Spinal cord (tissue), 10 donors: ENCODE data around the gene ZNF662. TPM values are rescaled to one million over a fixed set of nuclear protein-coding genes. Genes with fewer than 3 reads are reported as not detected.

Experiments used
- DNase-seq, 6 donors: peaks; one replicate each; pipeline versions ENCODE4 v3.0.0 to v3.0.0-alpha.2; 2013 to 2015; ENCODE audit warnings: low spot score in 6 of 6, low read depth in 4 of 6
- H3K27ac ChIP-seq: one replicate; pipeline ENCODE4 v1.5.1; 2013; ENCODE audit warnings: low read depth, low read length, control low read depth
- H3K27me3 ChIP-seq: one replicate; pipeline ENCODE4 v1.6.1; 2013; ENCODE audit warnings: low read length; ENCODE audit not compliant: control insufficient read depth, insufficient read depth
- H3K36me3 ChIP-seq: one replicate; pipeline ENCODE4 v1.6.1; 2013; ENCODE audit warnings: low read length; ENCODE audit not compliant: control insufficient read depth, insufficient read depth
- H3K4me1 ChIP-seq: one replicate; pipeline ENCODE4 v1.6.1; 2013; ENCODE audit warnings: low read length; ENCODE audit not compliant: control insufficient read depth, insufficient read depth
- H3K4me3 ChIP-seq: one replicate; pipeline ENCODE4 v1.5.1; 2013; ENCODE audit warnings: low read depth, low read length, control low read depth
- H3K9me3 ChIP-seq: one replicate; pipeline ENCODE4 v1.6.1; 2013; ENCODE audit warnings: low read length; ENCODE audit not compliant: control insufficient read depth, insufficient read depth
- WGBS: methylation state at CpG from one replicate; pipeline ENCODE4 v1.1.5; 2013; ENCODE audit warnings: missing lambda C conversion rate; ENCODE audit not compliant: insufficient coverage; 5-methylcytosine and 5-hydroxymethylcytosine counted together
- long read RNA-seq, 4 donors: transcript quantifications; one replicate each; lab custom pipeline, GENCODE V29; 2026
- polyA plus RNA-seq, 2 donors: library from polyadenylated mRNA; unstranded; fragments of 120-200 nt; gene quantifications; one replicate each; pipeline ENCODE4 v1.2.1, GENCODE V29; 2013; ENCODE audit not compliant: insufficient read length in 2 of 2
- total RNA-seq, 2 donors: library from RNA; depleted of rRNA in 1 of 2; stranded (reverse); fragments of 120-200 nt in 1 of 2; fragments of >200 nt in 1 of 2; gene quantifications; one replicate each; pipeline versions ENCODE4 v1.2.3 to v1.2.4, GENCODE V29; 2013 to 2014
- donor health status: healthy.

The ZNF662 gene
- total RNA-seq (10 to 100 TPM; 15.8 to 27.5 TPM), polyA plus RNA-seq (10 to 100 TPM; 23.1 to 26.9 TPM)
- long read RNA-seq, donor 1, partial matches to known transcripts, result 0 of 1 reads
- long read RNA-seq, donor 1, other reads (novel, unspliced or antisense), result 0 of 1 reads
- long read RNA-seq, donor 2, result 0 reads
- long read RNA-seq, donor 3, result 0 reads
- long read RNA-seq, donor 4, partial matches to known transcripts, result 0 of 2 reads
- long read RNA-seq, donor 4, other reads (novel, unspliced or antisense), result 0 of 2 reads

DNA sequence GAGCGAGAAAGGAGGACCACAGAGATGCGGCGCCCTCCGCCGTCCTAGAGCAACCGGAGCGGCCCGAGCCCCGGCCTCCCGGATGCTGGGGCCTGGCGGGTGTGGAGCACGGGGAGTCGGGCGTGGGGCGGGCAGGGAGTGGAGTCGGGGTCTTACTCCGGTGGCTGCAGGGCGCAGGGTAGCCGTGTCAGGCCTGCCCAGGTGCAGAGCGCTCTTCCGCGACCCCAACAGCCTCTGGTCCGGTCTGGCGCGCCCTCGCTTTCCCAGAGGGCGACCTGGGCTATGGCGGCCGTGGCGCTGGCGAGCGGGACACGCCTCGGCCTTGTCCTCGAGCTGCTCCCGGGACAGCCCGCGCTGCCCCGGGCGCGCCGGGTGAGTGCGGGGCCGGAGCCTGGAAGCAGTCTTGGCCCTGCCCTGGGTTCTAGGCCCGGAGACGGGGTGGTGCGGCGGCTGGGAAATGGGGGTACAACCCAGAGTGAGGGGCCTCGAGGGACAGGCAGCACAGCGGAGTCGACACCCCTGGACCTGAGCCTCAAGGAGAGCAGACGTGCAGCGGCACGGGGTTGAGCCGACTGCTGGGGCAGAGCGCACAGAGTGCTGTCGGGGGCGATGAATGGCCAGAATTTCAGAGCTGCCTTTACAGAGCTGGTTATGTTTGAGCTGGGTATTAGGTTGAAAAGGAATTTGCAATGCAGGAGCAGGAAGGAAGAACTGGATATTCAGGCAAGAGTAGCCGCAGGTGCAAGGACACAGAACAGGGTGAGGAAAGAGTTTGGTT lies at the start of gene ZNF662:
ZNF662 (plus strand) TSS at position 73 of the 778 bp plus-strand sequence. CDS start 1,973 bp downstream, outside the sequence.
- DNase-seq, result peak; percentile 26 to 91 (median 60)
- H3K4me1 ChIP-seq, result peaks cover 17% of the 10 kb centered on the region
- peak within 1 kb of the TSS; percentile 45 for H3K27ac ChIP-seq
- H3K9me3 ChIP-seq, result peaks cover 2% of the 10 kb centered on the region
- 1% methylated on average over 58 of the region's 59 CpGs for WGBS
- peak within 1 kb of the TSS; percentile 55 for H3K4me3 ChIP-seq
- peaks cover 27% of the 10 kb centered on the region for H3K36me3 ChIP-seq
- no peaks in the 10 kb centered on the region for H3K27me3 ChIP-seq

DNA sequence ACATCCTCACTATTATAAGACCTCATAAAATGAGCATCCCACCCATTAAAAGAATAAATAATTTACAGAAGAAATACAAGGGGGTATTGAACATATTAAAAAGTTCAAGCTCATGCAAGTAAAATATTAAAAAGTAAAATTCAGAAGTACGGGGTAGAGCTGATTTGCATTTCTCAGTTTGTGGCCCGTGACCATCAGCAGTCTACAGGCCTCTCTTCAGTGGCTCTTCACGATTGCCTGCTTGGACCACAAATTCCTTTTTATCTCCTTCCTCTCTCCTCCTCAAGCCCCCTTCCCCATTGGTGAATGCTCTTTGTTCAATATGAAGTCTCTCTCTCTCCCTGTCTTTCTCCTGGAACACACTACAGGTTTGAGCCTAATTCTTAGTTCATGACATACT lies 49.4 kb upstream of the ZNF662 start:
- Histone ChIP-seq H3K27ac (no peak overlapping the region), H3K27me3 (no peaks in the 10 kb centered on the region), H3K4me3 (no peak overlapping the region), H3K4me1 (no peaks in the 10 kb centered on the region), H3K9me3 (no peaks in the 10 kb centered on the region), H3K36me3 (no peaks in the 10 kb centered on the region)
- WGBS, result 95% methylated on average over 3 of the region's 3 CpGs
- no peak for DNase-seq

DNA sequence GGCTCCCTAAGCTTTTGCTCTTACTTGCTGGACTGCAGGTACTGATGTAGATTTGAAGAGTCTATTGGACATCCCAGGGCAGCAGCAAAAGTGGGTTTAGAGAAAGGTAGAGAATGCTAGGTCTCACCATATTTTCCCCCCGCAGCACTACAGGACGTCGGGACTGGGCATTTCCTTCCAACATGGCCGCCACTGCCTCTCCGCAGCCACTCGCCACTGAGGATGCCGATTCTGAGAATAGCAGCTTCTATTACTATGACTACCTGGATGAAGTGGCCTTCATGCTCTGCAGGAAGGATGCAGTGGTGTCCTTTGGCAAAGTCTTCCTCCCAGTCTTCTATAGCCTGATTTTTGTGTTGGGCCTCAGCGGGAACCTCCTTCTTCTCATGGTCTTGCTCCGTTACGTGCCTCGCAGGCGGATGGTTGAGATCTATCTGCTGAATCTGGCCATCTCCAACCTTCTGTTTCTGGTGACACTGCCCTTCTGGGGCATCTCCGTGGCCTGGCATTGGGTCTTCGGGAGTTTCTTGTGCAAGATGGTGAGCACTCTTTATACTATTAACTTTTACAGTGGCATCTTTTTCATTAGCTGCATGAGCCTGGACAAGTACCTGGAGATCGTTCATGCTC lies 41.5 kb upstream of the ZNF662 start:
- Histone ChIP-seq H3K9me3 (no peaks in the 10 kb centered on the region), H3K4me3 (no peak overlapping the region), H3K36me3 (no peaks in the 10 kb centered on the region), H3K27me3 (no peaks in the 10 kb centered on the region), H3K4me1 (no peaks in the 10 kb centered on the region), H3K27ac (no peak overlapping the region)
- DNase-seq, result no peak
- 96% methylated on average over 14 of the region's 15 CpGs for WGBS

DNA sequence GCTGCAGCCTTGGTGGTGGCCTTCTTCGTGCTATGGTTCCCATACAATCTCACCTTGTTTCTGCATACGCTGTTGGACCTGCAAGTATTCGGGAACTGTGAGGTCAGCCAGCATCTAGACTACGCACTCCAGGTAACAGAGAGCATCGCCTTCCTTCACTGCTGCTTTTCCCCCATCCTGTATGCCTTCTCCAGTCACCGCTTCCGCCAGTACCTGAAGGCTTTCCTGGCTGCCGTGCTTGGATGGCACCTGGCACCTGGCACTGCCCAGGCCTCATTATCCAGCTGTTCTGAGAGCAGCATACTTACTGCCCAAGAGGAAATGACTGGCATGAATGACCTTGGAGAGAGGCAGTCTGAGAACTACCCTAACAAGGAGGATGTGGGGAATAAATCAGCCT lies 40.7 kb upstream of the ZNF662 start:
- DNase-seq, result no peak
- Histone ChIP-seq H3K4me1 (no peaks in the 10 kb centered on the region), H3K4me3 (no peak overlapping the region), H3K27me3 (no peaks in the 10 kb centered on the region), H3K36me3 (no peaks in the 10 kb centered on the region), H3K27ac (no peak overlapping the region), H3K9me3 (no peaks in the 10 kb centered on the region)
- 97% methylated on average over 8 of the region's 8 CpGs for WGBS

DNA sequence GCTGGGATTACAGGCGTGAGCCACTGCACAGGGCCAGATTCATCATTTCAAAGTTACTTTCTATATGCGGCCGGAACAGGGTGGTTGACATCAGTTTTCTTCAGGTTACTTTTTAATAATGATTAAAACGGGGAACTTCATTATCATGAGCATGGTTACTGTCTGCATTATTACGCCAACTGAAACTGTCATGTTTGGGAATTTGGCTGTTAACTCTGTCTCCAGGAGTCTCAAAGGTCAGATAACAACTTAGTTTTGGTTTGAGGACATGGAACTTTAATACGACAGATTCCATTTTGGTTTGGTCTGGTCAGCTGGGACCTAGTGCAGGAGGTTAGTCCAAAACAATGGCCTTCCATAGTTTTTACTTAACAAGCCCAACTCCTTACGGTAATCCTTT lies 38.8 kb upstream of the ZNF662 start:
- Histone ChIP-seq H3K36me3 (no peaks in the 10 kb centered on the region), H3K9me3 (no peaks in the 10 kb centered on the region), H3K27ac (no peak overlapping the region), H3K4me3 (no peak overlapping the region), H3K4me1 (peaks cover 9% of the 10 kb centered on the region), H3K27me3 (no peaks in the 10 kb centered on the region)
- no peak for DNase-seq
- 99% methylated on average over 7 of the region's 7 CpGs for WGBS

DNA sequence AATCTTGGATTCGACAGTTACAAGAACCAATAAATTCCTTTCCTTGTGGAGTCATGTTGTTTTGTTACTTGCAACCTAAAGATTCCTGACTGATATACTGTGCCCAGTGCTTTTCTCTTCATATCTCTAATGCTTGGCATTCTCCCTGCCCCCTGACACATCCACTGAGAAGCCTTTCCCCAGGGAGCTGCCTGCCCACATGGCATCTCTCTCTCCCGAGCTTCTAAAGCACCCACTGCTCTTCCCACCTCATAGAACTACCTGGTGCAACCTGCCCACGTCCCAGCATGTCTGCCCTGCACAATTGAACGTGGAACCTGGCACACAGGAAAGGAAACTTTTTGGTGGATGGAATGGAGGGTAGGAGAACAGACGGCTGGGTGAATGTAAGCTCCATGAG lies 37.1 kb upstream of the ZNF662 start:
- Histone ChIP-seq H3K9me3 (no peaks in the 10 kb centered on the region), H3K36me3 (no peaks in the 10 kb centered on the region)

DNA sequence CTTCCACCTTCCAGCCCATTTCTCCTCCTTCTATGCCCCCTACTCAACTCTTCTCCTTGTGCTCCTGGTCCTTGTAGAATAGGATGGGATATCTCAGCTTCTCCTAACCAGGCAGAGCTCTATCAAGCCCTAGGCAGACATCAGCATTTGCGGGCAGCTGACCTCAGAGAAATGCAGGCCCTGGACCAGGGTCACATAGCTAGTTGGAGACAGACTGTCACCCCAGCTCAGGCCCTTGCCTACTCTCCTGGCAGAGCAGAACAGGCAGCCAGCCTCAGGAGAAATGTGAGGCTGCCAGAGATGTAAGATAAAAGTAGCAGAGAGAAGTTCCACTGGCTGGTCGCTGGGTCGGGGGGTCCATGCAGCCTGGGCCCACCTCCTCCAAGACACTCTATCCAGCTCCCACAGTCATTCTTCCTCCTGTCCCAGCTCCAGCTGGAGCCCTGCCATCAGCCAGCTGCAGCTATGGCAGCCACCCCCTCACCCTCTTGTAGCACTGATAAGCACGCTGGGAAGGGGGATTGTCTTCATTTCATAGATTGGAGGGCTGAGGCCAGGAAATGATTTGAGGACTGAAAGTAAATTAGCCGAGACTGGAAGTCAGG lies 34.2 kb upstream of the ZNF662 start:
- Histone ChIP-seq H3K36me3 (no peaks in the 10 kb centered on the region), H3K4me1 (peaks cover 11% of the 10 kb centered on the region), H3K27me3 (no peaks in the 10 kb centered on the region), H3K27ac (no peak overlapping the region), H3K9me3 (no peaks in the 10 kb centered on the region), H3K4me3 (no peak overlapping the region)
- DNase-seq, result peak in 2 of 6 donors; percentile 62 to 73
- 59% methylated on average over 3 of the region's 5 CpGs for WGBS

More for the DNA sequence above, 37.1 kb upstream of the ZNF662 start:
- DNase-seq, result no peak
- H3K4me1 ChIP-seq, result peaks cover 10% of the 10 kb centered on the region
- H3K27ac ChIP-seq, result no peak overlapping the region
- H3K27me3 ChIP-seq, result no peaks in the 10 kb centered on the region
- WGBS, result 85% methylated on average over 4 of the region's 5 CpGs
- H3K4me3 ChIP-seq, result no peak overlapping the region

DNA sequence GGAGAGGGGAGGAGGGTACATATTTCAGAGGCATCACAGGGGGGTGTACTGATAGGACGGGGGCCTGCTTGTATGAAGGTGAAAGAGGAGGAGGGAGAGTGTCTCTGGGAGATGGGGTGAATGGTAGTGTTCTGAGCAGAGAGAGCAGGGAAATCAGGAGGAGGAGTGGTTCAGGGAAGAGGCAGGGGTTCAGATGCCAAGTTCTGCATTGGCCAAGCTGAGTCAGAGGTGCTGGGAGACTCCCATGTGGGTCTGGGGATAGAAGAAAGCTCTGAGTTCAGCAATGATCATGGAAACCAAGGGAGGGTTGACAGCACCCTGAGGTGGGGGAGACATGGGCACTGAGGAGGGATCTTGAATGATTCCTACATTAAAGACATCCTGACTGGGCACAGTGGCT lies 33.2 kb upstream of the ZNF662 start:
- no peak for DNase-seq
- Histone ChIP-seq H3K36me3 (no peaks in the 10 kb centered on the region), H3K4me3 (no peak overlapping the region), H3K27me3 (no peaks in the 10 kb centered on the region), H3K9me3 (no peaks in the 10 kb centered on the region), H3K27ac (no peak overlapping the region), H3K4me1 (peaks cover 15% of the 10 kb centered on the region)
- WGBS, result 73% methylated on average over 1 of the region's 1 CpG

DNA sequence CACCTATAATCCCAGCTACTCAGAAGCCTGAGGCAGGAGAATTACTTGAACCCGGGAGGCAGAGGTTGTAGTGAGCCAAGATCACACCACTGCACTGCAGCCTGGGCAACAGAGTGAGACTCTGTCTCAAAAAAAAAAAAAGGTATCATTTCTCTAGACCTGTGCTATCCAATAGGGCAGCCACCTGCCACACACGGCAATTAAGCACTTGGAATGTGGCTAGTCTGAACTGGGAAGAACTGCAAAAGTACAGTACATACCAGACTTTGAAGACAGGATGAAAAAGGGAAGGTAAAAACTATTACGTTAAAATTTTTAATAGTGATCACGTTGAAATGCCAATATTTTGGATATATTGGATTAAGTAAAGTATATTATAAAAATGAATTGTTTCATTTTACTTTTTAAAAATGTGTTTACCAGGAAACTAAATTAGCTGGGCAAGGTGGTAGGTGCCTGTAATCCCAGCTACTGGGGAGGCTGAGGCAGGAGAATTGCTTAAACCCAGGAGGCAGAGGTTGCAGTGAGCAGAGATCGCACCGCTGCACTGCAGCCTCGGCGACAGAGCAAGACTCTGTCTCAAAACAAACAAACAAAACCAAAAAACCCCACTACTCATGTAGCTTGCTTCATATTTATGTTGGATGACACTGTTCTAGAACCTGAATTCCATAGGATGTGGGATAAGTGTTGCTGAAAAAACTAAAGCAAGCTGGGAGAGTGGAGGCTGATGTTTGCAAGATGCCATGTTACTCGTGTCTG lies 32.5 kb upstream of the ZNF662 start:
- Histone ChIP-seq H3K4me1 (peaks cover 15% of the 10 kb centered on the region), H3K9me3 (no peaks in the 10 kb centered on the region), H3K4me3 (no peak overlapping the region), H3K27me3 (no peaks in the 10 kb centered on the region), H3K27ac (no peak overlapping the region), H3K36me3 (no peaks in the 10 kb centered on the region)
- WGBS, result 80% methylated on average over 1 of the region's 9 CpGs
- no peak for DNase-seq
